GM21381 (cell line): ENCODE measurements around the gene CNKSR3.
"Not testable (repeated sequence)": the region's sequence is repeated elsewhere in the genome, so short reads cannot be mapped to it uniquely, and the experiment has no call there.

ENCODE experiments used
- ATAC-seq: cut with Tn5 transposase; IDR thresholded peaks from one replicate; pipeline ENCODE4 v1.9.1; 2021; ENCODE audit warnings: mild to moderate bottlenecking, moderate library complexity; ENCODE audit not compliant: unreplicated experiment

The CNKSR3 gene

DNA sequence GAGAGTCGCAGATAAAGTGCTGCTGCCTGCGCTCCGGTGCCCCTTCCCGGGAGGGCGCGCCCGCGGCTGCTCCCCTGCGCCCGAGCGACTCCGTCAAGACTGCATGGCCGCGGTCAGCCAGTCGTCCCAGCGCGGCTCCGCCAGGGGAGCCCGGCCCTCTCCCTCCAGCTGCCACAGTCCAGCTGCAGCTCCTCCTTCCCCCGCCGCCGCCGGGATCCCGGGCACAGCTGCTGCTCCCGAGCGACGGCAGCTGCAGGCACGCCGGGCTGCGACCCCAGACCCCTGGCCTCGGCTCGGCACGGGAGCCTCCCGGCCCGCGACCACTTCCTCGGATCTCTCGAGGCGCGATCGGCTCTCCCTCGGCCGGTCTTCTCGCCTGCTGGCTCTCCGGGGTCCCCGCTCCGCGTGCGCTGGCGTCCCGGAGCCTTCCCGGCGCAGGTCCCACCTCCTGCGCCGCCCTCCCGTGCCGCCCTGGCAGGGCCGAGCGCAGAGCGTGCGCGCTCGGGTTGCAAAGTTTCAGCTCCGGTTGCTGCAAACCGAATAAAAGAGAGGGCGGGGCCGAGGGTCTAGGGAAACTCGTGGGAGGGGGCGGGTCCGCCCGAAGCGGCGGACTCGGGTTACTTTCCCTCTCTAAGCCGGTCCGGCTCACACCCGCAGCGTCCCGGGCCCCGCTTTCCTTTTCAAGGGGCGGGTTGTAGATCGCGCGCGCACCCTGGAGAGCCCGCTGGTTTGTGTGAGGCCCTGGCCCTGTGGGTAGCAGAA lies at the start of gene CNKSR3:
TSS of gene CNKSR3 (minus strand) at position 542 of the 762 bp plus-strand sequence. CDS start 571 bp downstream, outside the sequence.
- ATAC-seq, result peak; percentile 80

DNA sequence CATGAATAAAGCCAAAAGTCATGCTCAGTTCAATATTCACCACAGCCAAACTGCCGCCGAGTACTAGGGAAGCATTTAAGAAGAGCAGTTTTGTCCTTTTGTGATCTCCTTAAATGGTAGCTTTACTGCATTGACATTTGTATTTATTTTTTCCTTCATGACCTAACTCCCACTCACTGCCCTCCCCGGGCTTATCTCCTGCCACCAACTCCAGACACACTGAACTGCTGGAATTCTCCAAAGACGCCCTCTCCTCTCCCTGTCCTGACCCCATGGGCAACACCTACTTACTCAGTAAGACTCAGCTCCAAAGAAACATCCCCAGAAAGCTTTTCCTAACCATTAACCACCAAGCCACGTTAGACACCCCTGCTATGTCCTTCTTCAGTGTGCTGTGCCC lies 48.5 kb upstream of the CNKSR3 start:
- ATAC-seq, result no peak

DNA sequence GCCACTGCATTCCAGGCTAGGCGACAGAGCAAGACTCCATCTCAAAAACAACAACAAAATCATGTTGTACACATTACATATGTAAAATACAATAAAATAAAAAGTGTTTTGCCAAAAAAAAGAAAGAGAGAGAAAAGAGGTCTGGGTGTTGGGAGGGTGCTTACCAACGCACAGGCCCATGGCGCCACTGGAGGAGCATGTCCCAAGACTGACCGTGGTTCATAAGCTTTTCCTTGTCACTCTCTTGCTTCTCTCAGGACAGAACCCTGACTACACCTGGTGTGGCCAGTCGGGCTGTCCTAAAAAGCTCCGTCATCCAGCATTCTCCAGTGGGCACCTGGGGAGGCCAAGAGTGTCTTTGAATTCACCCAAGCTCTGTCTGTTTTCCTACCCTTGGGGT lies 48.0 kb upstream of the CNKSR3 start:
- no peak for ATAC-seq

DNA sequence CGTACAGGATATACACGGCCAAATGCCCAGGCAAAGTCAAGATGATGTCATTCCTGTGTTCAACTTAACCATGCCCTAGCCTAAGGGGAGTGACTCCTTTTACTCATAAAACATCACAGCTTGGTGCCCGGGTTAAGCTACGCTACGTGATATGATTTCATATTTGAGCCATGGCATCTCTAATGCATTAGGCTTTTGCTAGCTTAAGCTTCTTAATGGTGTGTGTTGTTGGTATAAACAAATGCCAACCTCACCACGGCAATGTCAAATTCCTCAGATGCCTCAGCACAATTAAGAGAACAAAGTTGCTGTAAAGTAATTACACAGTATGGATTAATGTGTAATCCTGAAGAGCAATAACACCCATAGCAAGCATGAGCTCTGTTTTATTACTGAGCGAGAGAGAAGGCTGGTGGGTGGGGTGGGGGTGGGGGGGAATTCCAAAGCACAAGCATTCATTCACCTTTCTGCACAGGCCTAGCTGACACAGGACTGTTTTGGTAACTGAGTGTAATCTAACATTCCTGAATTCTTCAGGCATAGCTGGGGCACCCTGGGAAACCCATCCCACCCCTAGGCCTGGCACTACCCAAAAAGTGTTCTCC lies 44.7 kb upstream of the CNKSR3 start:
- ATAC-seq, result no peak

DNA sequence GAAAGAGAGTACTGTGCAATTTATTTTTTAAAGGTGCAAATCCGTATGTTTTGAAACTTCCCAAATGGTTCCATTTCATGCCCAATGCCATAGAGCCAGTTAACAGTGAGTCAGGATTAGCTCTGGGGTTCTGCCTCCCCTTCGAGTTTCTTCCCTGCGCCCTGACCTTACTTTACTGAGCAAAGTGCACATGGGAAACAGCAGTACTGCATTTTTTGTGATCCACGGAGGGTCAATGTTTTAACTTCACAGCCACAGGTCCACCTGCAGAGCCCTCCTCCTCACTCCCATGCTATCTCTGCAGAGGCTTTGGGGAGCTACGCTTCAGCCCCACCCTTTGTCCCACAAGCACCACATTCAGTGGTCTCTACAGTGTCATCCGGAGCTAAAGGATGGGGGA lies 44.0 kb upstream of the CNKSR3 start:
- ATAC-seq, result no peak

DNA sequence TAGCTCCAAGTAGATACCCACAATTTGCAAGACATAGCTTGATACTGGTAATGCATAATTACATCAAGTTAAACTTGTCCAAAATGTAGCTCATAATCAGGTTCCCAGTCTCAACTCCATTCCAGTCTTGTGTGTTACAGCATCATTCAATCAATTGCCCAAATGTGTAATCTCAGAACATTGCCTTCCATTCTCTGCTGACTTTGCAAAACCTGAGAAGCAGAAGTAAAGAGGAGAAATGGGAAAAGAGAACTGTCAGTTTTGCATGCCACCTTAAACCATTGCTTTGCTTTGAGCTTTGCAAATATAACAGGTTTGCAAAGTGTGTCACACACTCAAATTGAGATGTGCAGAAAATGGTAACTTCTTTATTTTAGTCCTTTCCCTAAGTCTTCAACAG lies 40.3 kb upstream of the CNKSR3 start:
- ATAC-seq, result no peak

DNA sequence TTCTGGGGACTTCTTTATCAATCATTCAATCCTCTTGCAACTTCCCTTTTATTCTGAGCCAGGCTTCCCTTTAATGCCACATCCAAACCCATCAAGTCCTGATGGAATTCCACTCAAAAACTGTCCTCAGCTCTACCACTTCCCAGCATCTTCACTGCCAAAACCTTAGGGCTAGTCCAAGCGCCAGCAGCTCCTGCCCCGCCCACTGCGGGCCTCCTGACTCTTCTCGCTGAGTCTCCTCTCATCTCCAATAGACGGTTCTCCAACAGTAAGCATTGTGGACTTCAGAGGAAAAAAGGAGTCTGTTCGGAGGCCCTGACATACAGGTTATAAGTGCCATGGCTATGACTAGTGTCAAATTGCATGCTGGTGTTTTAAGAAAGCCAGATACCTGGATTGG lies 38.7 kb upstream of the CNKSR3 start:
- no peak for ATAC-seq

DNA sequence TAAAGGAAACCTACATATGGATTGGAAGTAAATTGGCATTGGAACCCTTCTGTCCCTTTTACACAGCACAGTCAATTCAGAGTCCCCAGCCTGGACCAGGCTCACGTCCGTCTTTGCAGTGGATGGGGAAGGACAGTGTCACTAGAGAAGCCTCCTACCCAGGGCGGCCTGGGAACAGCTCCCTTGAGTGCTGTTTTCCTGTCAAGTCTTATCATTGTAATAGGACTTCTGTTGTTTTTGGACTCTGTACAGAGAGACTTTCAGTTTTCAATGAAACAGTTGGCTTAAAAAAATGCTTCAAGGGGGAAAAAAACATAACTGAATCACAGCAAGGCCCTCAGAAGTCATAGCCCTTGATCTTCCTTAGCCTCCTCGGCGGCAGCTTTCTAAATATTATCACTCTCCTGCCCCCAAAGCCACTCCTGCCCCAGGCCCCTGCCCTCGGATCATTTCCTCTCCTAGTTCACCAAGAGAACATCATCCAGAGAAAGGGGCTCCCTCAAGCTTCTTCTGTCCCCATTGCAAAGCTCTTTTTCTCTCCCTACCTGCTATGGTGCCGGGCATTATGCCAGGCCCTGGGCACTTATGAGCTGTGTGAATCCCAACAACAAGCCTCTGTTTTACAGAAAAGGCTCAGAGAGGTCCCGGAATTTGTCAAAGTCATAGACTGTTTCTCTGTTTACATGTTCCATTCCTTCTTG lies 37.8 kb upstream of the CNKSR3 start:
- ATAC-seq, result no peak

DNA sequence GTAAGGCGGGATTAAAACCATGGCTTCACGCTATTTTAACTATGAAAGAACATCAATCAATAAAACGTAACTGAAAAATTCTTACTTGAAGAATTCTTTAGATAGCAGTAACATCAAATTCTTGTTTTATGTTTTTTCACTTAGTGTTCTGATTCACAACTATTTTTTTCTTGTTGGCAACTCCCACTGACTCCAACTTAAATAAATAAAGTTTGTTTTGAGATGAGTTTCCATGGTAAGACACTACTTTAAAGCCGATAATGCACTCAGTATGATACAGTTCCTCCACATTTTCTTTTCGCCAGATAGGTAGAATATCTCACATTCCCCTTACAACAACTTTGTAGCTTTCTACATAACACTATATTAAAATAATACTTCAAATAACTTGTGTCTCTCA lies 33.1 kb upstream of the CNKSR3 start:
- ATAC-seq, result no peak

DNA sequence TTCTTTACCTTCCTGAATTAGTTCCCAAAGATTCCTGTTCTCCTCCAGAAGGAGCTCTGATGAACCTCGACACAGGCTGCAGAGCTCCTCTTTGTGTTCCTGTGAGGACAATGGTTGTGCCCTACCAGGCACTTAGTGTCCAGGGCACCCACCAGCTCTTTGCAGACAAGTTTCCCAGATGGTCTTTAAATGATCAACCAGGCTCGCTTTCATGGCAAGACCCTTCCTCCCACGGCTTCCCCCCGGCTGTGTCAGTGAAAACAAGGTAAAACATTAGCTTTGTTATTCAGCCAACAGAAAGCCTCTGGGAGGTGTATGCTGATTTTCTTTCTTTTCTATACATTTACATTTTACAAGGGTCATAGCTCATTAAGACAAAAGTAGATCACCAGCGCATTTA lies 32.3 kb upstream of the CNKSR3 start:
- no peak for ATAC-seq

DNA sequence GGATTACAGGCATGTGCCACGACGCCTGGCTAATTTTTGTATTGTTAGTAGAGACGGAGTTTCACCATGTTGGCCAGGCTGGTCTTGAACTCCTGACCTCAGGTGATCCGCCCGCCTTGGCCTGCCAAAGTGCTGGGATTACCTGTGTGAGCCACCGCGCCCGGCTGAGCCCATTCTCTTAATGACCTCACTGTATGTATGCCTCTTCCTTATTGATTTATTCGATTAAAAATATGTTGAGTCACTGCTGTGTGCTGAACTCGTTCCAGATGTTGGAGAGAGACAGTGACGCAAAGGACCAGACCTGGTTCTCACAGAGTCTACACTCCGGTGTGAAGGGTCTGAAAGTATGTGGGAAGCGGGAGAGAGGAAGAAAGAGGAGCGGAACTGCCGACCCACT lies 31.4 kb upstream of the CNKSR3 start:
- not testable (repeated sequence) for ATAC-seq

DNA sequence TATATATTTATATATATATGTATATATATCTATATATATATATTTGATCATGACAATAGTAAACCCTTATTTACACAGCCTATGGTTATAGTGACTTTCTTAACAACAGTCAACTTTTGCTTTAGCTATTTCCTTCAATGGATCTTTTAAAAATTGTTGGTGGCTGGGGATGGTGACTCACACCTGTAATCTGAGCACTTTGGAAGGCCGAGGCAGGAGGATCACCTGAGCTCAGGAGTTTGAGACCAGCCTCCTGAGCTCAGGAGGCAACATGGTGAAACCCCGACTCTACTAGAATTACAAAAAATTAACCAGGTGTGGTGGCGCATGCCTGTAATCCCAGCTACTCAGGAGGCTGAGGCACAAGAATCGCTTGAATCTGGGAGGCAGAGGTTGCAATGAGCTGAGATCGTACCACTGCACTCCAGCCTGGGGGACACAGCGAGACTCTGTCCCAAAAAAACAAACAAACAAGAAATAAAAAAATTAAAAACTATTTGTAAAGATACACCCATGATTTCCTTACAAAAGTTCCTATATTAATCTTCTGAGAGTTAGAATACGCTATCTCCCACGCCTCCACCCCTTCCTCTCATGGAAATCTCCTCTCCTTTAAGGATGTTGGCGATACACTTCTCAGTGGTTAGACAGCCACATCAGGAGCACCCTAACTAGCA lies 29.2 kb upstream of the CNKSR3 start:
- no peak for ATAC-seq

DNA sequence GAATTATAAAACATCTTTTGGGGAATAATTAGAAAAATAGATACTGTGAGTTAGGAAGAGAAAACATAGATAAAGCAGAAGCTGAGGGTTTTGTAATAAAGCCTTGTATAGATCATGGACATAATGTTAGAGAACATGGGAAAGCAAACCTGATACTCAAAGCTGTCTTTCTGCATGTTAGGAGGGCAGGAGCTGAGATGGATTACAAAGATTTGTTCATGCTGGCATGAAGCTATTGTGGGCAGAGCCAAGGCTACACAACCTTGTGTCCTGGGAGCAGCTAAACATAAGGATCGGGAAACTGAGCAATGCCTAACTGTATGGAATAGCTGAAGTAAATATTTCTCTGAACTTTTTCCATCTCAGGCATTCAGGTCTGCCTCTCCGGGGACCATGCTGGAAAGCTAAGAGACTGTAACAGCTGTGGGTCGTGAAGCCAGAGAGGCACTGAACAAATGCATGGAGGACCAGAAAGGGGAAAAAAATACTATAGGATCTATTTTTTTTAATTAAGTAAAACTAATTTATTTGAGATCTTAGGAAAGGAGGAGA lies 28.2 kb upstream of the CNKSR3 start:
- no peak for ATAC-seq

DNA sequence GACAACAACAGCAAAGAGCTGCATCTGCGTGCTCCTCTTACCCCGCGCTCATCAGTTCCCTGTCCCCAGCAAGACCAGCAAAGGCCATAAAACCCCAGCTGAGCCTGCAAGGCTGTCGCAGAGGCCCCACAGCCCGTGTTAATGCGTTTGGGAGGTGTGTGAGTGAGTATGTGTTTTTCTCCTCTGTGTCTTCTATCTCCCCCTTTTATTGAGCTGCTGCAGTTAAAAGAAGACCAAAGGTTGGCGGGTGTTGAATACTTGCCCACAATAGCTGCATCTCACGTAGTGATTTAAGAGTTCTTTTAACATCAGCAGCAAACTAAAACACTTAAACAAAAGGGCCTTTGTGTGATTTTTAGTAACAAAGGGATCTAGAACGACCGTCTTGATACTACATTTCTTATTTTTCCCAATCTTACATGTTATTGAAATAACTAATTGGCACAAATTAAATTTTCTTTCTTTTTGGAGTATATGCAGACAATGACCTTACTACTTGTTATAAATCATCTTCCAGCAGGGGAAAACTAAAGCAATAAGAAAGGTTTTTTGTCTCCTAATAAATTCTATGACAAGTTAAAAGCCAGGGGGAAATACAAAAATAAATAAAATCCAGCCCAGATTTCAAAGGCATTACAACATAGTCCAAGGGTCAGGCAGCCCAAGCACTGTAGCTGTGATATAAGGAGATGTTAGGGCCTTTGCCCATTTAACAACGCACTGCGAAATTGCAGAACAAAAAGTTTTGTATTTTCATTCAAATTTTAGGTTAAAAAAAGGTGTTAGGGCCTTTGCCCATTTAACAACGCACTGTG lies 27.2 kb upstream of the CNKSR3 start:
- ATAC-seq, result no peak

DNA sequence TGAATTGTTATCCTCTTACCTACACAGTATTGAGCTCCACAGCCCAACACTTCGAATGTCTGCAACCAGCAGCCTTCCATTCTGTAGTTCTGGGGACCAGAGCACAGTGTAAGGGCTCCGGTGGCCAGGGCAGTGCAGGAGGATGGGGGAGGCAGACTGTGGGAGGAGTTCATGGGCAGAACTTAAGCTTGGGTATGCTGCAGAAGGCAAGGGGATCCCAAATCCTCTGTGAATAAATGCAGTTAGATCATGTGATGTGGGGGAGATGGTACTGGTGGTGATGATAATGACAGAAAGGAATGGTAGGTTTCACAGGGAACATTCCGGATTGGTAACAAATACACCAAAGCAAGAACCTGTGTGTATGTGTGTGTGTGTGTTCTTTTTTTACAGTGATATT lies 26.5 kb upstream of the CNKSR3 start:
- no peak for ATAC-seq

DNA sequence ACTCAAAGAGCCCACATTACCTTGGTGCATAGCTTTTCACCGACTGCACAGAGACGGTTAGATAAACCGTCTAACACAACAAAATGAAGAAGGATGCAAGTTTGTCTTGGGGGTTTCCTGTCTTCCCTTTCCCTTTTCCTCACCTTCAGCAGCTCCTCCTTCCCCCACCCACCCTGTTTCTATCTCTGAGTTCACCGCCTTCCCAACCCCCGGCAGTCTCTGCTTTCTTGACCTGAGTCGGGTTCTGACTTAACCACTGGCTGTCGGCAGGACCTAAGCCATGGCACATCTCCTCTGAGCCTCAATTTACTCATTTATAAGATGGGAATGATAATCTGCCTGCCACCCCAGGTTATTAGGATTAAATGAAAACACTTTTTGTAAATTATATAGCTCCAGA lies 25.8 kb upstream of the CNKSR3 start:
- ATAC-seq, result no peak

DNA sequence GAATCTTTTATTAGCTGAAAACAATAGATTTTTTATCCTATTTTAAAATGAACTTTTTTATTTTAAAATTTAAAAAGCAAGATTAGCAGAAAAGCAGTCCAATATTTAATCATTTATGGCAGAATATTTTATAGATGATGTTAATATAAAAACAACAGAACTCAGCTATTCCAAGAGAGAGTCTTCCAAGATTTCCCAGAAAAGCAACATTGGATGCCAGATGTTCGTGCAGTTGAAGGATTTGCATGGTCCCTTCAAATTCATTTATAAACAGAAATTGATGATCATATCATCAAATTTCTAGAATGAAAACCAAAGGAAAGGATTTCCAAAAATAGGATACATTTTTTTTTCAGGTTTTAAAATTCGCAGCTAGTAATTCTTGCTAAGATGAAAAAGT lies 25.4 kb upstream of the CNKSR3 start:
- no peak for ATAC-seq

DNA sequence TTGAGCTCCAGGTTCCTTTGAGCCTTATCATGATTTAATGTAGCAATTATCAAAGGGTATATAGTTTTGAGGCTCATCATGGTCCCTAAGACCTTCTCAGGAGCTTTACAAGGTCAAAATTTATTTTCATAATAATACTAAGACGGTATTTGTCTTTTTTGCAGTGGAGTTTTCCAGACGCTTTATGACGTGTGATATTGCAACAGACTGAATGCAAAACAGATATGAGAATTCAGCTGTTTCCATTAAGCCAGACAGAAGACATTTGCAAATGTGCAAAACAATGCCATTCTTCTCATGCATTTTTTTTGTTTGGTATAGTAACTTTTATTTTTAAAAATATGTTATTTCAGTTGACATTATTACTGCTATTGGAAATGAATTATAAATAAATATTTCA lies 24.7 kb upstream of the CNKSR3 start:
- ATAC-seq, result no peak

DNA sequence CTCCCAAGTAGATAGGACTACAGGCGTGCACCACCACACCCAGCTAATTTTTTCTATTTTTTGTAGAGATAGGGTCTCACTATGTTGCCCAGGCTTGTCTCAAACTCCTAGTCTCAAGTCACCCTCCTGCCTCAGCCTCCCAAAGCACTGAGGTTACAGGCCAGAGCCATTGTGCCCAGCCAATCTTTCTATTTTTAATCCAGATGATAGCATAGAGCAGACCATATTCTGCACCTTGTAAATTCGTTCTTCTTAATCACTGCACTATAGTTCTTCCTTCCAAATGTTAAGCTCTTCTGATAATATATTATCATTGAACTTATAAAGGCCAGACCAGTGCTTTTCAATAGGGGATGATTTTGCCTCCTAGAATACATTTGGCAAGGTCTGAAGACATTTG lies 24.0 kb upstream of the CNKSR3 start:
- ATAC-seq, result no peak

DNA sequence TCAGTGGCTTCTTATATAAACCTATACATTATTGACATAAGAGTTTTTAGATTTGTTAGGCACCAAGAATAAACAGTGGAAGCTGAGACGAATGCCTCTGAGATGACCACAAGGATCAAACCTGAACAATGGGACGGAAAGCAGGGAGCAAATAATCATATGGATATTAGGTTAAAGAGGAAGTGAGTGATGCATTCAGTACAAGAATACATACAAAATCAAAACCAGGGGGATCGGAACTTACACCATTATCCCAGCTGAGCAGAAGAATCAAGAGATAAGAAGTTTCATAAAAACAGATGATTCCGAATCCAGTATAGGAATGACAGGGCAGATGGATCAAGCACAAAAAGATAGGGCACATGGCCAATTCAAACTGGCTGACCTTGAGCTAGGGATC lies 21.9 kb upstream of the CNKSR3 start:
- ATAC-seq, result no peak

DNA sequence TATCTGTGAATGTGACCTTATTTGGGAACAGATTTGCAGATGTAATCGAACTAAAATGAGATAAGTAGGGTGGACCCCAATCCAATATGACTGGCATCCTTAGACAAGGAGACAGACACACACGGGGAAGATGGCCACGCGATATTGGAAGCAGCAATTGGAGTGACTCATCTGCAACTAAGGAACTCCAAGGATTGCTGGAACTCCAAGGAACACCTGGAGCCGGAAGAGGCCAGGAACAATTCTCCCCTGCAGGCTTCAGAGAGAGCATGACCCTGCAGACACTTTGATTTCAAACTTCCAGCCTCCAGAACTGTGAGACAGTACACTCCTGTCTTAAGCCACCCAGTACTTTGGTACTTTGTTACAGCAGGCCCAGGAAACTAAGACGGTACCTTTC lies 19.5 kb upstream of the CNKSR3 start:
- no peak for ATAC-seq
